NCI-H1436 (cell line): Measurements from ENCODE around the gene TNN.
"Not testable (repeated sequence)": the region's sequence is repeated elsewhere in the genome, so short reads cannot be mapped to it uniquely, and the experiment has no call there.

ENCODE experiments used
- DNase-seq: peaks from one replicate; lab custom pipeline; 2025; lab: John Stamatoyannopoulos, UW

TNN gene

GRCh38 chr1:175072099-175072951, 4.7 kb downstream of the TNN start:
- no peak for DNase-seq

GRCh38 chr1:175073061-175073460, 5.4 kb downstream of the TNN start:
- DNase-seq = no peak

- no peak for DNase-seq
Measured at GRCh38 chr1:175073633-175074032, 6.0 kb downstream of the TNN start.

- no peak for DNase-seq
Measured at GRCh38 chr1:175075572-175076568, 8.2 kb downstream of the TNN start.

GRCh38 chr1:175077356-175078030, 9.9 kb downstream of the TNN start:
- no peak for DNase-seq

GRCh38 chr1:175078629-175079028, 11.0 kb downstream of the TNN start:
- DNase-seq = no peak

GRCh38 chr1:175079338-175079737, 11.7 kb downstream of the TNN start:
- DNase-seq = no peak

GRCh38 chr1:175080030-175080429, 12.4 kb downstream of the TNN start:
- DNase-seq = no peak

- DNase-seq = no peak
Measured at GRCh38 chr1:175081983-175082382, 14.3 kb downstream of the TNN start.

GRCh38 chr1:175088525-175088951, 20.9 kb downstream of the TNN start:
- no peak for DNase-seq

GRCh38 chr1:175089136-175089718, 21.6 kb downstream of the TNN start:
- DNase-seq = no peak

- no peak for DNase-seq
Measured at GRCh38 chr1:175090780-175091179, 23.1 kb downstream of the TNN start.

GRCh38 chr1:175094626-175095025, 27.0 kb downstream of the TNN start:
- no peak for DNase-seq

GRCh38 chr1:175095069-175095468, 27.4 kb downstream of the TNN start:
- DNase-seq = no peak

- no peak for DNase-seq
Measured at GRCh38 chr1:175095978-175096607, 28.5 kb downstream of the TNN start.

- no peak for DNase-seq
Measured at GRCh38 chr1:175097361-175097760, 29.7 kb downstream of the TNN start.

- no peak for DNase-seq
Measured at GRCh38 chr1:175099916-175100315, 32.3 kb downstream of the TNN start.

- DNase-seq = not testable (repeated sequence)
Measured at GRCh38 chr1:175102166-175102565, 34.5 kb downstream of the TNN start.

GRCh38 chr1:175106536-175106935, 38.9 kb downstream of the TNN start:
- DNase-seq = not testable (repeated sequence)

GRCh38 chr1:175108331-175108820, 40.7 kb downstream of the TNN start:
- DNase-seq = not testable (repeated sequence)

GRCh38 chr1:175114996-175115395, 47.4 kb downstream of the TNN start:
- DNase-seq = no peak
